Keratinocyte (primary cell): ENCODE measurements around the gene AKAP6. TPM values are rescaled to one million over a fixed set of nuclear protein-coding genes. Genes with fewer than 3 reads are reported as not detected.

Experiments used
- DNase-seq: peaks from one replicate; pipeline ENCODE4 v3.0.0-alpha.2; 2011; ENCODE audit warnings: low read depth, missing footprints, low spot score
- FAIRE-seq: peaks from 2 replicates; lab custom pipeline; 2011; peaks lifted over from hg19 to GRCh38; lab: Jason Lieb, UNC
- H2AFZ ChIP-seq: 2 replicates; pipeline ENCODE4 v1.6.0; 2012; ENCODE audit warnings: low read length, control low read depth, inconsistent platforms; ENCODE audit not compliant: control insufficient read depth
- H3K27ac ChIP-seq: 2 replicates; pipeline ENCODE4 v1.5.1; 2011; ENCODE audit warnings: low read length; ENCODE audit not compliant: control insufficient read depth, insufficient read depth
- H3K27me3 ChIP-seq: 3 replicates; pipeline ENCODE4 v1.6.0; 2011; ENCODE audit warnings: low read length; ENCODE audit not compliant: control insufficient read depth, insufficient read depth; ENCODE audit errors: extremely low read depth
- H3K36me3 ChIP-seq, 2 experiments: 2 replicates in 1 of 2; 3 replicates in 1 of 2; pipeline ENCODE4 v1.5.1; 2011; ENCODE audit warnings: low read length in 2 of 2, mild to moderate bottlenecking in 1 of 2; ENCODE audit not compliant: control insufficient read depth in 2 of 2, insufficient read depth in 2 of 2; ENCODE audit errors: extremely low read depth in 1 of 2
- H3K4me1 ChIP-seq: 3 replicates; pipeline ENCODE4 v1.5.1; 2011; ENCODE audit warnings: low read length; ENCODE audit not compliant: control insufficient read depth, insufficient read depth; ENCODE audit errors: extremely low read depth
- H3K4me2 ChIP-seq: 3 replicates; pipeline ENCODE4 v1.6.0; 2011; ENCODE audit warnings: low read depth, low read length; ENCODE audit not compliant: control insufficient read depth, insufficient read depth; ENCODE audit errors: extremely low read depth
- H3K4me3 ChIP-seq, 3 experiments: fragments of 200-600 bp in 1 of 3; sonication (generic) in 1 of 3; 2 replicates in 2 of 3; 3 replicates in 1 of 3; pipeline ENCODE4 v1.5.1; 2011 to 2016; ENCODE audit warnings: low read length in 3 of 3, mild to moderate bottlenecking in 3 of 3, control low read depth in 2 of 3, inconsistent platforms in 1 of 3, low read depth in 1 of 3, mixed read lengths in 1 of 3, mixed run types in 1 of 3, moderate library complexity in 1 of 3; ENCODE audit not compliant: control insufficient read depth in 2 of 3, insufficient read depth in 2 of 3; ENCODE audit errors: extremely low read depth in 1 of 3
- H3K79me2 ChIP-seq: 2 replicates; pipeline ENCODE4 v1.6.0; 2012; ENCODE audit warnings: low read length; ENCODE audit not compliant: control insufficient read depth, insufficient read depth
- H3K9ac ChIP-seq: 3 replicates; pipeline ENCODE4 v1.6.0; 2011; ENCODE audit warnings: low read length; ENCODE audit not compliant: control insufficient read depth, insufficient read depth; ENCODE audit errors: extremely low read depth
- H3K9me1 ChIP-seq: 3 replicates; pipeline ENCODE4 v1.6.0; 2011; ENCODE audit warnings: low read length; ENCODE audit not compliant: control insufficient read depth, insufficient read depth; ENCODE audit errors: extremely low read depth
- H3K9me3 ChIP-seq: 2 replicates; pipeline ENCODE4 v1.5.1; 2012; ENCODE audit warnings: low read depth, low read length; ENCODE audit not compliant: control insufficient read depth
- H4K20me1 ChIP-seq: 3 replicates; pipeline ENCODE4 v1.6.0; 2011; ENCODE audit warnings: low read length; ENCODE audit not compliant: control insufficient read depth, insufficient read depth; ENCODE audit errors: extremely low read depth
- EZH2 ChIP-seq: IDR thresholded peaks from one replicate; pipeline ENCODE4 v1.6.1; 2012; ENCODE audit warnings: inconsistent platforms, mild to moderate bottlenecking, low read length, moderate library complexity
- dilution Hi-C: fragments of 300-500 bp; cut with MboI; formaldehyde crosslinking; loops from one replicate; pipeline ENCODE4 v1.7.0; 2020; ENCODE audit warnings: low sequenced_read_pairs; ENCODE audit not compliant: extremely low pct_ligation_motif_present
- polyA plus RNA-seq, 5 experiments: library from polyadenylated mRNA; depleted of rRNA in 3 of 5; stranded (reverse) in 3 of 5; stranded (forward) in 1 of 5; unstranded in 1 of 5; fragments of >200 nt; gene quantifications; 1 replicate in 1 of 5; 2 replicates in 3 of 5; 3 replicates in 1 of 5; pipeline versions ENCODE4 v1.2.1 to v1.2.3, GENCODE V29; 2011 to 2012; ENCODE audit warnings: missing spikeins in 2 of 5, low read depth in 1 of 5, low replicate concordance in 1 of 5
- TF ChIP-seq, protein P1 (sequence below), 3 experiments: IDR thresholded peaks in 1 of 3; conservative IDR thresholded peaks in 1 of 3; optimal IDR thresholded peaks in 1 of 3; 2 replicates in 2 of 3; 3 replicates in 1 of 3; pipeline versions ENCODE3 to v1.5.1; 2011; ENCODE audit warnings: low read length in 3 of 3, mild to moderate bottlenecking in 3 of 3, moderate library complexity in 2 of 3, control low read depth in 1 of 3, inconsistent platforms in 1 of 3; ENCODE audit not compliant: insufficient read depth in 2 of 3; ENCODE audit errors: extremely low read depth in 1 of 3

The AKAP6 gene
- polyA plus RNA-seq, 1 donor (not counting 4 experiments of a cell fraction or from before 2014, with no cell fraction given): 2.0 TPM

GRCh38 chr14:32597771-32598170 lies 268.7 kb downstream of the AKAP6 start:
- FAIRE-seq: no peak
- H3K4me3 ChIP-seq: no peak overlapping the region
- H3K36me3 ChIP-seq: no peaks in the 10 kb centered on the region
- no peaks in the 10 kb centered on the region for H3K27me3 ChIP-seq
- DNase-seq: no peak
- H3K9ac ChIP-seq: no peak overlapping the region
- H3K4me1 ChIP-seq: peaks cover 24% of the 10 kb centered on the region
- no peaks in the 10 kb centered on the region for H4K20me1 ChIP-seq
- TF ChIP-seq, protein P1, sequence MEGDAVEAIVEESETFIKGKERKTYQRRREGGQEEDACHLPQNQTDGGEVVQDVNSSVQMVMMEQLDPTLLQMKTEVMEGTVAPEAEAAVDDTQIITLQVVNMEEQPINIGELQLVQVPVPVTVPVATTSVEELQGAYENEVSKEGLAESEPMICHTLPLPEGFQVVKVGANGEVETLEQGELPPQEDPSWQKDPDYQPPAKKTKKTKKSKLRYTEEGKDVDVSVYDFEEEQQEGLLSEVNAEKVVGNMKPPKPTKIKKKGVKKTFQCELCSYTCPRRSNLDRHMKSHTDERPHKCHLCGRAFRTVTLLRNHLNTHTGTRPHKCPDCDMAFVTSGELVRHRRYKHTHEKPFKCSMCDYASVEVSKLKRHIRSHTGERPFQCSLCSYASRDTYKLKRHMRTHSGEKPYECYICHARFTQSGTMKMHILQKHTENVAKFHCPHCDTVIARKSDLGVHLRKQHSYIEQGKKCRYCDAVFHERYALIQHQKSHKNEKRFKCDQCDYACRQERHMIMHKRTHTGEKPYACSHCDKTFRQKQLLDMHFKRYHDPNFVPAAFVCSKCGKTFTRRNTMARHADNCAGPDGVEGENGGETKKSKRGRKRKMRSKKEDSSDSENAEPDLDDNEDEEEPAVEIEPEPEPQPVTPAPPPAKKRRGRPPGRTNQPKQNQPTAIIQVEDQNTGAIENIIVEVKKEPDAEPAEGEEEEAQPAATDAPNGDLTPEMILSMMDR (optimal IDR thresholded peaks at IDR 0.05 in 1 of 3, IDR thresholded peaks at IDR 0.05 in 1 of 3, conservative IDR thresholded peaks at IDR 0.05 in 1 of 3; ENCODE audit: extremely low read depth in 1 of 3, insufficient read depth in 2 of 3, low read length in 3 of 3): no peak
- no peak for TF ChIP-seq EZH2
- H3K79me2 ChIP-seq: no peaks in the 10 kb centered on the region
- dilution Hi-C loops: loop anchor here (25.0 kb wide), 2 partner anchors 1190 to 1715 kb away; no protein-coding TSS in a partner anchor
- no peaks in the 10 kb centered on the region for H3K9me1 ChIP-seq
- H3K9me3 ChIP-seq: no peaks in the 10 kb centered on the region
- H2AFZ ChIP-seq: no peak overlapping the region
- no peak overlapping the region for H3K4me2 ChIP-seq
- H3K27ac ChIP-seq: no peak overlapping the region

DNA sequence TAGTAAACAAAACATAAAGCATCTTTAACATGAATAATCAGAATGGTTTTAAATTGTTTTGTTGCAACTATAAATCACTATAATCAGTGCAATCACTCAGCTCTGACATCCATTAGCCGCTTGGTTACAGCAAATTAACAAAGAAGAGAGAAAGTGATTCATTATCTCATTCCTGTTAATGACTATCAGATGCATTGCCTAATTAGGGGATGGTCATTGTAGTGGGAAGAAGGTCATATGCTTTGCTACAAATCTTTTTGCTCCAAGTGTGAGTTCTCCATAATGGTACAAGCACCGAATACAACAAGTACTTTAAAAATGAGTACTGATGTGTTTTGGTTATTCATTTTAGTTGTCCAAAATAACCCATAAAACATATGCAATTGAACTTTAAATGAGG lies 272.0 kb downstream of the AKAP6 start:
- dilution Hi-C loops: no loop called here
- Histone ChIP-seq H2AFZ (no peak overlapping the region), H3K9me1 (no peaks in the 10 kb centered on the region), H4K20me1 (no peaks in the 10 kb centered on the region), H3K27ac (no peak overlapping the region), H3K4me2 (no peak overlapping the region), H3K4me1 (peaks cover 3% of the 10 kb centered on the region), H3K9me3 (no peaks in the 10 kb centered on the region), H3K79me2 (no peaks in the 10 kb centered on the region), H3K4me3 (no peak overlapping the region), H3K27me3 (no peaks in the 10 kb centered on the region), H3K36me3 (no peaks in the 10 kb centered on the region), H3K9ac (no peak overlapping the region)
- no peak for TF ChIP-seq EZH2
- TF ChIP-seq, protein P1 (optimal IDR thresholded peaks at IDR 0.05 in 1 of 3, IDR thresholded peaks at IDR 0.05 in 1 of 3, conservative IDR thresholded peaks at IDR 0.05 in 1 of 3; ENCODE audit: extremely low read depth in 1 of 3, insufficient read depth in 2 of 3, low read length in 3 of 3): no peak
- FAIRE-seq: no peak
- no peak for DNase-seq
